ENCODE measurements around the gene PTPRK. TPM values are rescaled to one million over a fixed set of nuclear protein-coding genes. Genes with fewer than 3 reads are reported as not detected.

The PTPRK gene
- total and polyA plus RNA-seq, 10 of the 15 experiments (the other 5 are each of a cell fraction or from before 2014, with no cell fraction given): 0.23 to 1.9 (median 0.55) TPM

DNA sequence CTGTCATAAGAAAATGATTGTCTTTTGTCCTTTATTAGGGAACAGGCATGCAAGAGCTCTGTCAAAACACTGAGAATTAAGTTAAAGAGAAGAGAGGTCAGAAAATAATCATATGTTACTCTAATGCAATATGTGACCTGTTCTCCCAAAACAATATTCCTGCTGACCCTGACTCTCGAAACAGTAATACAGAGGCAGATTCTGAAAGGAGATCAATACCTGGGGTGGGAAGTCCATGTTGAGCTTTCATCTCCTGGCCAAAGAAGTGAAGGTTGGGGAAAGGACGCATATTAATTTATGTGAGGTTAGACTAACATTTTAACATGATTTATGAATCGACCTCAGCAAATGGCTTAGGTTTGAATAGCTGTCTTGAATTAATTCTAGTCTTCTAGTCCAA, 243.0 kb downstream of the PTPRK start:
- Histone ChIP-seq H2AFZ (ENCODE audit: control insufficient read depth, low read depth, low read length) (no peak overlapping the region), H3K4me2 (ENCODE audit: control insufficient read depth, insufficient read depth) (no peak overlapping the region), H3K27ac (ENCODE audit: control insufficient read depth, insufficient read depth) (no peak overlapping the region), H3K4me1 (ENCODE audit: control insufficient read depth, insufficient read depth, low read length) (no peaks in the 10 kb centered on the region), H3K4me3 (no peak overlapping the region), H4K20me1 (ENCODE audit: control insufficient read depth, insufficient read depth) (no peaks in the 10 kb centered on the region), H3K79me2 (ENCODE audit: control insufficient read depth, insufficient read depth, low read length) (no peaks in the 10 kb centered on the region), H3K9ac (ENCODE audit: control insufficient read depth, insufficient read depth, low read length) (no peak overlapping the region), H3K9me3 (replicated peaks; ENCODE audit: control insufficient read depth, insufficient read depth, low read length) (no peaks in the 10 kb centered on the region), H3K27me3 (replicated peaks in 1 of 2; ENCODE audit: control insufficient read depth in 2 of 2, insufficient read depth in 2 of 2, low read length in 1 of 2) (no peaks in the 10 kb centered on the region), H3K36me3 (ENCODE audit: control insufficient read depth in 2 of 2, insufficient read depth in 2 of 2, low read length in 1 of 2) (no peaks in the 10 kb centered on the region)
- ChIA-PET SMC1A (ENCODE audit: uncharacterized antibody, unreplicated experiment) (interaction anchor here (0.9 kb wide), 1 partner anchor 10 kb away, joined by 3 read pairs; no protein-coding TSS in a partner anchor), POLR2A (interaction anchor here (1.1 kb wide), 1 partner anchor 242 kb away, joined by 3 read pairs; no protein-coding TSS in a partner anchor), CTCF (no interaction called here), RAD21 (ENCODE audit: unreplicated experiment) (no interaction called here)
- ATAC-seq (no peak), FAIRE-seq (no peak), DNase-seq (ENCODE audit: low read depth, low spot score) (no peak)
- intact Hi-C loops (cut with micrococcal nuclease; ENCODE audit: unreplicated experiment) (no loop called here), in situ Hi-C loops (cut with MboI) (no loop called here)
- TF ChIP-seq BCL11A (IDR thresholded peaks at IDR 0.05; ENCODE audit: low read depth, low read length) (no peak), BMI1 (IDR thresholded peaks at IDR 0.05; ENCODE audit: borderline replicate concordance) (no peak), ESRRA (IDR thresholded peaks at IDR 0.05; ENCODE audit: low read length) (no peak), MTA2 (IDR thresholded peaks at IDR 0.05; ENCODE audit: low read depth) (no peak), PML (IDR thresholded peaks at IDR 0.05; ENCODE audit: low read length) (no peak), RAD51 (IDR thresholded peaks at IDR 0.05) (no peak)
- TF ChIP-seq, protein P1, sequence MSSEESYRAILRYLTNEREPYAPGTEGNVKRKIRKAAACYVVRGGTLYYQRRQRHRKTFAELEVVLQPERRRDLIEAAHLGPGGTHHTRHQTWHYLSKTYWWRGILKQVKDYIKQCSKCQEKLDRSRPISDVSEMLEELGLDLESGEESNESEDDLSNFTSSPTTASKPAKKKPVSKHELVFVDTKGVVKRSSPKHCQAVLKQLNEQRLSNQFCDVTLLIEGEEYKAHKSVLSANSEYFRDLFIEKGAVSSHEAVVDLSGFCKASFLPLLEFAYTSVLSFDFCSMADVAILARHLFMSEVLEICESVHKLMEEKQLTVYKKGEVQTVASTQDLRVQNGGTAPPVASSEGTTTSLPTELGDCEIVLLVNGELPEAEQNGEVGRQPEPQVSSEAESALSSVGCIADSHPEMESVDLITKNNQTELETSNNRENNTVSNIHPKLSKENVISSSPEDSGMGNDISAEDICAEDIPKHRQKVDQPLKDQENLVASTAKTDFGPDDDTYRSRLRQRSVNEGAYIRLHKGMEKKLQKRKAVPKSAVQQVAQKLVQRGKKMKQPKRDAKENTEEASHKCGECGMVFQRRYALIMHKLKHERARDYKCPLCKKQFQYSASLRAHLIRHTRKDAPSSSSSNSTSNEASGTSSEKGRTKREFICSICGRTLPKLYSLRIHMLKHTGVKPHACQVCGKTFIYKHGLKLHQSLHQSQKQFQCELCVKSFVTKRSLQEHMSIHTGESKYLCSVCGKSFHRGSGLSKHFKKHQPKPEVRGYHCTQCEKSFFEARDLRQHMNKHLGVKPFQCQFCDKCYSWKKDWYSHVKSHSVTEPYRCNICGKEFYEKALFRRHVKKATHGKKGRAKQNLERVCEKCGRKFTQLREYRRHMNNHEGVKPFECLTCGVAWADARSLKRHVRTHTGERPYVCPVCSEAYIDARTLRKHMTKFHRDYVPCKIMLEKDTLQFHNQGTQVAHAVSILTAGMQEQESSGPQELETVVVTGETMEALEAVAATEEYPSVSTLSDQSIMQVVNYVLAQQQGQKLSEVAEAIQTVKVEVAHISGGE (CRISPR knock-in tag; IDR thresholded peaks at IDR 0.05): no peak
- TF ChIP-seq, protein P2, sequence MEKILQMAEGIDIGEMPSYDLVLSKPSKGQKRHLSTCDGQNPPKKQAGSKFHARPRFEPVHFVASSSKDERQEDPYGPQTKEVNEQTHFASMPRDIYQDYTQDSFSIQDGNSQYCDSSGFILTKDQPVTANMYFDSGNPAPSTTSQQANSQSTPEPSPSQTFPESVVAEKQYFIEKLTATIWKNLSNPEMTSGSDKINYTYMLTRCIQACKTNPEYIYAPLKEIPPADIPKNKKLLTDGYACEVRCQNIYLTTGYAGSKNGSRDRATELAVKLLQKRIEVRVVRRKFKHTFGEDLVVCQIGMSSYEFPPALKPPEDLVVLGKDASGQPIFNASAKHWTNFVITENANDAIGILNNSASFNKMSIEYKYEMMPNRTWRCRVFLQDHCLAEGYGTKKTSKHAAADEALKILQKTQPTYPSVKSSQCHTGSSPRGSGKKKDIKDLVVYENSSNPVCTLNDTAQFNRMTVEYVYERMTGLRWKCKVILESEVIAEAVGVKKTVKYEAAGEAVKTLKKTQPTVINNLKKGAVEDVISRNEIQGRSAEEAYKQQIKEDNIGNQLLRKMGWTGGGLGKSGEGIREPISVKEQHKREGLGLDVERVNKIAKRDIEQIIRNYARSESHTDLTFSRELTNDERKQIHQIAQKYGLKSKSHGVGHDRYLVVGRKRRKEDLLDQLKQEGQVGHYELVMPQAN (conservative IDR thresholded peaks at IDR 0.05): no peak
- WGBS (ENCODE audit: insufficient coverage, insufficient replicate concordance, low lambda C conversion rate, missing lambda C conversion rate): 10% methylated on average over 3 of the region's 3 CpGs
- BruUV-seq (replicated peaks): no TSS peak

Measured in GM12878 (cell line).